ENCODE measurements around the gene ZNF302. TPM values are rescaled to one million over a fixed set of nuclear protein-coding genes. Genes with fewer than 3 reads are reported as not detected.
A peak's percentile ranks its signal among the peaks of the same experiment; 100 is the strongest.

Gene ZNF302
- total RNA-seq, 1 experiment from 2014 or later, result 26.4 TPM

- ChIA-PET POLR2A (no interaction called here), CTCF (interaction anchor here (0.5 to 2.1 kb wide), 5 partner anchors 25 to 73 kb away, joined by 3 to 10 read pairs (median 4); no protein-coding TSS in a partner anchor)
- BruUV-seq (replicated peaks), result no TSS peak
- H3K27ac ChIP-seq (ENCODE audit: low read length), result no peak overlapping the region
- H3K4me1 ChIP-seq (ENCODE audit: control insufficient read depth, insufficient read depth, low read length), result no peaks in the 10 kb centered on the region
- in situ Hi-C loops (cut with HindIII; ENCODE audit: low pct_unique_long_range_greater_than_20kb, low sequenced_read_pairs), result no loop called here
- ATAC-seq (peak; percentile 92), DNase-seq (ENCODE audit: low read depth, low spot score) (peak; percentile 43)
- H3K27me3 ChIP-seq (ENCODE audit: control insufficient read depth, insufficient read depth, low read length), result no peaks in the 10 kb centered on the region
- no peak overlapping the region for H3K4me3 ChIP-seq (ENCODE audit: low read depth in 2 of 2, low read length in 2 of 2)
- peaks cover 9% of the 10 kb centered on the region; the same call in 1 of the 2 replicates for H3K9me3 ChIP-seq (ENCODE audit: control insufficient read depth, insufficient read depth, low read depth, low read length)
- TF ChIP-seq CTCF (IDR thresholded peaks at IDR 0.05) (peak; percentile 92), TCF7L2 (IDR thresholded peaks at IDR 0.05; ENCODE audit: low read depth, low read length) (no peak)
- intact Hi-C loops (cut with micrococcal nuclease; ENCODE audit: unreplicated experiment), result loop anchor here (1.0 kb wide), 1 partner anchor 73 kb away; no protein-coding TSS in a partner anchor
- H3K36me3 ChIP-seq (ENCODE audit: control insufficient read depth, insufficient read depth, low read length), result no peaks in the 10 kb centered on the region
Observed at GRCh38 chr19:34639491-34640085, 37.9 kb upstream of the ZNF302 start.

- ChIA-PET CTCF (no interaction called here), POLR2A (no interaction called here)
- H3K27ac ChIP-seq (ENCODE audit: low read length), result no peak overlapping the region
- DNase-seq (ENCODE audit: low read depth, low spot score), result no peak
- no peak overlapping the region for H3K4me3 ChIP-seq (ENCODE audit: low read depth in 2 of 2, low read length in 2 of 2)
- no peaks in the 10 kb centered on the region for H3K9me3 ChIP-seq (ENCODE audit: control insufficient read depth, insufficient read depth, low read depth, low read length)
- H3K36me3 ChIP-seq (ENCODE audit: control insufficient read depth, insufficient read depth, low read length), result no peaks in the 10 kb centered on the region
- BruUV-seq (replicated peaks), result no TSS peak
- TF ChIP-seq CTCF (IDR thresholded peaks at IDR 0.05), result no peak
- TF ChIP-seq POLR2AphosphoS5 (IDR thresholded peaks at IDR 0.05; ENCODE audit: low read depth, low read length), result no peak
- no peak for TF ChIP-seq REST (IDR thresholded peaks at IDR 0.05; ENCODE audit: insufficient read depth in 1 of 2, low read depth in 2 of 2, low read length in 1 of 2)
- TF ChIP-seq TCF7L2 (IDR thresholded peaks at IDR 0.05; ENCODE audit: low read depth, low read length), result no peak
- TF ChIP-seq SIN3A (IDR thresholded peaks at IDR 0.05; ENCODE audit: borderline replicate concordance, insufficient read depth, low read depth, low read length), result no peak
- in situ Hi-C loops (cut with HindIII; ENCODE audit: low pct_unique_long_range_greater_than_20kb, low sequenced_read_pairs) (no loop called here), intact Hi-C loops (cut with micrococcal nuclease; ENCODE audit: unreplicated experiment) (no loop called here)
- H3K4me1 ChIP-seq (ENCODE audit: control insufficient read depth, insufficient read depth, low read length), result no peaks in the 10 kb centered on the region
- H3K27me3 ChIP-seq (ENCODE audit: control insufficient read depth, insufficient read depth, low read length), result no peaks in the 10 kb centered on the region
- no peak for ATAC-seq
Observed at GRCh38 chr19:34642241-34642640, 35.2 kb upstream of the ZNF302 start.

Measured in Panc1 (cell line).